ENCODE results near the gene PEPD.
"Not testable (repeated sequence)": the region's sequence is repeated elsewhere in the genome, so short reads cannot be mapped to it uniquely, and the experiment has no call there.

Gene PEPD

GRCh38 chr19:33496038-33496895 is 25.3 kb downstream of the PEPD start:
- no peak for DNase-seq

GRCh38 chr19:33493401-33494275 is 28.0 kb downstream of the PEPD start:
- DNase-seq, result no peak

GRCh38 chr19:33492951-33493350 is 28.6 kb downstream of the PEPD start:
- DNase-seq, result no peak

GRCh38 chr19:33492090-33492489 is 29.5 kb downstream of the PEPD start:
- no peak for DNase-seq

GRCh38 chr19:33490596-33490995 is 31.0 kb downstream of the PEPD start:
- not testable (repeated sequence) for DNase-seq

- DNase-seq, result no peak
Observed at GRCh38 chr19:33490041-33490451, 31.5 kb downstream of the PEPD start.

- DNase-seq, result no peak
Observed at GRCh38 chr19:33488826-33489225, 32.8 kb downstream of the PEPD start.

GRCh38 chr19:33487901-33488800 is 33.4 kb downstream of the PEPD start:
- no peak for DNase-seq

GRCh38 chr19:33486936-33487811 is 34.4 kb downstream of the PEPD start:
- DNase-seq, result no peak

GRCh38 chr19:33486407-33486806 is 35.2 kb downstream of the PEPD start:
- no peak for DNase-seq

- no peak for DNase-seq
Observed at GRCh38 chr19:33484226-33484774, 37.3 kb downstream of the PEPD start.

GRCh38 chr19:33482476-33482875 is 39.1 kb downstream of the PEPD start:
- DNase-seq, result no peak

- DNase-seq, result no peak
Observed at GRCh38 chr19:33481863-33482262, 39.7 kb downstream of the PEPD start.

GRCh38 chr19:33479570-33479969 is 42.0 kb downstream of the PEPD start:
- DNase-seq, result not testable (repeated sequence)

GRCh38 chr19:33477781-33478180 is 43.8 kb downstream of the PEPD start:
- no peak for DNase-seq

GRCh38 chr19:33476151-33476707 is 45.4 kb downstream of the PEPD start:
- DNase-seq, result no peak

- DNase-seq, result no peak
Observed at GRCh38 chr19:33473653-33474305, 47.8 kb downstream of the PEPD start.

GRCh38 chr19:33472691-33473652 is 48.6 kb downstream of the PEPD start:
- DNase-seq, result no peak

GRCh38 chr19:33472226-33472625 is 49.4 kb downstream of the PEPD start:
- DNase-seq, result no peak

Measured in CD4-positive, alpha-beta T cell treated with Interleukin-17A for 4 hours (primary cell).